CD4-positive, alpha-beta T cell (primary cell): ENCODE data around the gene E2F1. TPM values are rescaled to one million over a fixed set of nuclear protein-coding genes. Genes with fewer than 3 reads are reported as not detected.

Experiments used
- ATAC-seq: fragments of 200-7000 bp; cut with Tn5 transposase; one replicate; pipeline ENCODE4 v1.10.0; 2022; ENCODE audit warnings: mild to moderate bottlenecking; ENCODE audit not compliant: poor library complexity
- CTCF ChIA-PET: fragments of 350-600 bp; sonication (Branson Sonifier 250); formaldehyde crosslinking; loops from one replicate; lab custom pipeline; 2021; ENCODE audit warnings: antibody characterized with exemption, inconsistent platforms; lab: Charles Lee
- POLR2A ChIA-PET: fragments of 350-600 bp; sonication (Branson Sonifier 250); formaldehyde crosslinking; loops from one replicate; lab custom pipeline; 2021; ENCODE audit warnings: antibody characterized with exemption, inconsistent platforms; lab: Charles Lee
- DNase-seq, 14 experiments: peaks; one replicate each; pipeline ENCODE4 v3.0.0-alpha.2; 2013 to 2020; ENCODE audit warnings: mixed read lengths in 2 of 14
- H3K27ac ChIP-seq, 2 donors: one replicate each; pipeline versions ENCODE4 v1.5.1 to v1.7.0; 2013; ENCODE audit warnings: low read length in 2 of 2, low read depth in 1 of 2, mild to moderate bottlenecking in 1 of 2
- H3K27me3 ChIP-seq, 2 experiments: 1 replicate in 1 of 2; 2 replicates in 1 of 2; pipeline versions ENCODE4 v1.6.1 to v1.7.0; 2013; ENCODE audit warnings: low read length in 2 of 2, control low read depth in 1 of 2, mild to moderate bottlenecking in 1 of 2, moderate library complexity in 1 of 2; ENCODE audit not compliant: insufficient read depth in 2 of 2, control insufficient read depth in 1 of 2
- H3K36me3 ChIP-seq: one replicate; pipeline ENCODE4 v1.6.1; 2013; ENCODE audit warnings: low read length, control low read depth; ENCODE audit not compliant: insufficient read depth
- H3K4me1 ChIP-seq: one replicate; pipeline ENCODE4 v1.6.1; 2013; ENCODE audit warnings: low read length, control low read depth; ENCODE audit not compliant: insufficient read depth
- H3K4me3 ChIP-seq: one replicate; pipeline ENCODE4 v1.5.1; 2013; ENCODE audit warnings: mild to moderate bottlenecking, low read length, moderate library complexity
- H3K9me3 ChIP-seq, 2 experiments: 1 replicate in 1 of 2; 2 replicates in 1 of 2; pipeline versions ENCODE4 v1.6.1 to v1.7.0; 2013; ENCODE audit warnings: low read length in 2 of 2, mild to moderate bottlenecking in 2 of 2, control low read depth in 1 of 2, moderate library complexity in 1 of 2; ENCODE audit not compliant: control insufficient read depth in 1 of 2, insufficient read depth in 1 of 2
- H3K27ac Mint-ChIP-seq: one replicate; pipeline ENCODE4 v1.8.0; 2020; ENCODE audit warnings: mixed read lengths
- H3K27me3 Mint-ChIP-seq: one replicate; pipeline ENCODE4 v1.8.0; 2021; ENCODE audit warnings: mixed read lengths
- H3K36me3 Mint-ChIP-seq: one replicate; pipeline ENCODE4 v1.8.0; 2021; ENCODE audit warnings: low read depth, mixed read lengths
- H3K4me1 Mint-ChIP-seq: one replicate; pipeline ENCODE4 v1.8.0; 2021; ENCODE audit warnings: low read depth, mixed read lengths
- H3K4me3 Mint-ChIP-seq: one replicate; pipeline ENCODE4 v1.8.0; 2020; ENCODE audit warnings: mild to moderate bottlenecking, mixed read lengths
- H3K9me3 Mint-ChIP-seq: one replicate; pipeline ENCODE4 v1.8.0; 2020; ENCODE audit warnings: mixed read lengths
- CTCF ChIP-seq: fragments of 200-600 bp; IDR thresholded peaks from one replicate; pipeline ENCODE4 v1.8.0; 2022; ENCODE audit warnings: antibody characterized with exemption, mild to moderate bottlenecking
- intact Hi-C, 2 experiments: fragments of 100-400 bp; cut with DNase I in 1 of 2; cut with micrococcal nuclease in 1 of 2; formaldehyde crosslinking; loops; one replicate each; pipeline versions ENCODE4 v1.15.1 to v1.9.0; 2023 to 2025; cut with DNase I, micrococcal nuclease
- total RNA-seq, 174 experiments: library from RNA in 2 of 174; stranded (reverse) in 2 of 174; gene quantifications; one replicate each; pipeline ENCODE4 v1.2.3 and lab custom pipeline; 2021 to 2026

Gene E2F1
- total RNA-seq, 2 experiments from 2014 or later, result 1.2 to 1.6 TPM

GRCh38 chr20:33727806-33728205 is 41.6 kb upstream of the E2F1 start:
- ChIA-PET POLR2A (no interaction called here), CTCF (no interaction called here)
- H3K36me3 ChIP-seq, result no peaks in the 10 kb centered on the region
- TF ChIP-seq CTCF, result no peak
- Mint-ChIP-seq H3K4me3 (no peak overlapping the region), H3K36me3 (peaks cover 4% of the 10 kb centered on the region), H3K27me3 (no peaks in the 10 kb centered on the region), H3K4me1 (peaks cover 8% of the 10 kb centered on the region), H3K9me3 (no peaks in the 10 kb centered on the region), H3K27ac (no peak overlapping the region)
- no peak for DNase-seq
- no peak overlapping the region for H3K4me3 ChIP-seq
- no peak for ATAC-seq
- H3K9me3 ChIP-seq, result no peaks in the 10 kb centered on the region
- H3K27me3 ChIP-seq, result no peaks in the 10 kb centered on the region
- peaks cover 11% of the 10 kb centered on the region for H3K4me1 ChIP-seq
- intact Hi-C loops, result loop anchor here in 1 of 2 experiments (10.0 kb wide), 1 partner anchor 243 kb away; no protein-coding TSS in a partner anchor
- H3K27ac ChIP-seq, result no peak overlapping the region

- no peaks in the 10 kb centered on the region for H3K36me3 ChIP-seq
- peaks cover 7% of the 10 kb centered on the region for H3K4me1 ChIP-seq
- no peaks in the 10 kb centered on the region for H3K9me3 ChIP-seq
- no peaks in the 10 kb centered on the region for H3K27me3 ChIP-seq
- ChIA-PET POLR2A (no interaction called here), CTCF (no interaction called here)
- intact Hi-C loops, result loop anchor here in 1 of 2 experiments (10.0 kb wide), 1 partner anchor 242 kb away; no protein-coding TSS in a partner anchor
- no peak for TF ChIP-seq CTCF
- Mint-ChIP-seq H3K4me3 (no peak overlapping the region), H3K27ac (no peak overlapping the region), H3K4me1 (peaks cover 4% of the 10 kb centered on the region), H3K27me3 (no peaks in the 10 kb centered on the region), H3K36me3 (peaks cover 4% of the 10 kb centered on the region), H3K9me3 (no peaks in the 10 kb centered on the region)
- H3K4me3 ChIP-seq, result no peak overlapping the region
- no peak for ATAC-seq
- H3K27ac ChIP-seq, result no peak overlapping the region
- DNase-seq, result no peak
Observed at GRCh38 chr20:33727115-33727479, 40.9 kb upstream of the E2F1 start.

- Histone ChIP-seq H3K36me3 (no peaks in the 10 kb centered on the region), H3K4me1 (peaks cover 5% of the 10 kb centered on the region), H3K27me3 (no peaks in the 10 kb centered on the region), H3K4me3 (no peak overlapping the region), H3K27ac (no peak overlapping the region), H3K9me3 (no peaks in the 10 kb centered on the region)
- no peak for DNase-seq
- Mint-ChIP-seq H3K4me3 (no peak overlapping the region), H3K36me3 (no peaks in the 10 kb centered on the region), H3K9me3 (no peaks in the 10 kb centered on the region), H3K4me1 (no peaks in the 10 kb centered on the region), H3K27me3 (no peaks in the 10 kb centered on the region), H3K27ac (no peak overlapping the region)
- CTCF ChIA-PET, result no interaction called here
- TF ChIP-seq CTCF, result no peak
- intact Hi-C loops, result loop anchor here in 1 of 2 experiments (10.0 kb wide), 1 partner anchor 241 kb away; no protein-coding TSS in a partner anchor
- POLR2A ChIA-PET, result no interaction called here
- ATAC-seq, result no peak
Observed at GRCh38 chr20:33725607-33726264, 39.6 kb upstream of the E2F1 start.
